RWPE2 (cell line): ENCODE results near the gene ZFP2.

ENCODE experiments used
- ATAC-seq: fragments of 200-7000 bp; cut with Tn5 transposase; 3 replicates; pipeline ENCODE4 v1.9.1; 2021; ENCODE audit warnings: low read depth
- DNase-seq: peaks from one replicate; pipeline ENCODE4 v3.0.0-alpha.2; 2020; ENCODE audit warnings: low spot score
- H3K27ac ChIP-seq: fragments of 450-650 bp; 2 replicates; pipeline ENCODE4 v1.5.1; 2017; ENCODE audit warnings: mild to moderate bottlenecking; ENCODE audit not compliant: poor library complexity, severe bottlenecking
- H3K27me3 ChIP-seq: fragments of 250-450 bp; sonication (Bioruptor Pico); 2 replicates; pipeline ENCODE4 v1.5.1; 2021; ENCODE audit warnings: mild to moderate bottlenecking, moderate library complexity; ENCODE audit not compliant: insufficient read depth, poor library complexity, severe bottlenecking
- H3K36me3 ChIP-seq: fragments of 250-450 bp; sonication (Bioruptor Pico); 2 replicates; pipeline ENCODE4 v1.5.1; 2020; ENCODE audit warnings: low read depth, mild to moderate bottlenecking, moderate library complexity
- H3K4me1 ChIP-seq: fragments of 250-450 bp; sonication (Bioruptor Pico); 2 replicates; pipeline ENCODE4 v1.5.1; 2021; ENCODE audit warnings: mild to moderate bottlenecking, moderate library complexity; ENCODE audit not compliant: insufficient read depth, poor library complexity, severe bottlenecking
- H3K4me3 ChIP-seq: fragments of 250-450 bp; sonication (Bioruptor Pico); 2 replicates; pipeline ENCODE4 v1.5.1; 2021; ENCODE audit warnings: mild to moderate bottlenecking, moderate library complexity; ENCODE audit not compliant: severe bottlenecking
- H3K9me3 ChIP-seq: fragments of 250-450 bp; sonication (Bioruptor Pico); 2 replicates; pipeline ENCODE4 v1.5.1; 2021; ENCODE audit warnings: mild to moderate bottlenecking, moderate library complexity; ENCODE audit not compliant: severe bottlenecking
- TF ChIP-seq, protein P1 (sequence below): fragments of 450-650 bp; IDR thresholded peaks from one replicate; pipeline ENCODE4 v1.5.1; 2017; ENCODE audit warnings: mild to moderate bottlenecking, moderate library complexity; ENCODE audit not compliant: poor library complexity, severe bottlenecking

The ZFP2 gene

DNA sequence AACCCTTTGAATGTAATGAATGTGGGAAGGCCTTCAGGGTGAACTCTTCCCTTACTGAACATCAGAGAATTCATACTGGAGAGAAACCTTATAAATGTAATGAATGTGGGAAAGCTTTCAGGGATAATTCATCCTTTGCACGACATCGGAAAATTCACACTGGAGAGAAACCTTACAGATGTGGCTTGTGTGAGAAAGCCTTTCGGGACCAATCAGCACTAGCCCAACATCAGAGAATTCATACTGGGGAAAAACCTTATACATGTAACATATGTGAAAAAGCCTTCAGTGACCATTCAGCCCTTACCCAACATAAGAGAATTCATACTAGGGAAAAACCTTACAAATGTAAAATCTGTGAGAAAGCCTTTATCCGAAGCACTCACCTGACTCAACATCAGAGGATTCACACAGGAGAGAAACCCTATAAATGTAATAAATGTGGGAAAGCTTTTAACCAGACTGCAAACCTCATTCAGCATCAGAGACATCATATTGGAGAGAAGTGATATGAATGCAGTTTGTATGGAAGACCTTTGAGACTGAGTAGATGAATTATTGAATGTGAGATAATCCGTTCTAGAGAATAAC lies 69.8 kb downstream of the ZFP2 start:
- H3K4me1 ChIP-seq = no peaks in the 10 kb centered on the region
- no peaks in the 10 kb centered on the region for H3K27me3 ChIP-seq
- TF ChIP-seq, protein P1, sequence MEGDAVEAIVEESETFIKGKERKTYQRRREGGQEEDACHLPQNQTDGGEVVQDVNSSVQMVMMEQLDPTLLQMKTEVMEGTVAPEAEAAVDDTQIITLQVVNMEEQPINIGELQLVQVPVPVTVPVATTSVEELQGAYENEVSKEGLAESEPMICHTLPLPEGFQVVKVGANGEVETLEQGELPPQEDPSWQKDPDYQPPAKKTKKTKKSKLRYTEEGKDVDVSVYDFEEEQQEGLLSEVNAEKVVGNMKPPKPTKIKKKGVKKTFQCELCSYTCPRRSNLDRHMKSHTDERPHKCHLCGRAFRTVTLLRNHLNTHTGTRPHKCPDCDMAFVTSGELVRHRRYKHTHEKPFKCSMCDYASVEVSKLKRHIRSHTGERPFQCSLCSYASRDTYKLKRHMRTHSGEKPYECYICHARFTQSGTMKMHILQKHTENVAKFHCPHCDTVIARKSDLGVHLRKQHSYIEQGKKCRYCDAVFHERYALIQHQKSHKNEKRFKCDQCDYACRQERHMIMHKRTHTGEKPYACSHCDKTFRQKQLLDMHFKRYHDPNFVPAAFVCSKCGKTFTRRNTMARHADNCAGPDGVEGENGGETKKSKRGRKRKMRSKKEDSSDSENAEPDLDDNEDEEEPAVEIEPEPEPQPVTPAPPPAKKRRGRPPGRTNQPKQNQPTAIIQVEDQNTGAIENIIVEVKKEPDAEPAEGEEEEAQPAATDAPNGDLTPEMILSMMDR = no peak
- no peak for DNase-seq
- H3K36me3 ChIP-seq = no peaks in the 10 kb centered on the region
- H3K27ac ChIP-seq = no peak overlapping the region
- no peak overlapping the region for H3K4me3 ChIP-seq
- peaks cover 55% of the 10 kb centered on the region for H3K9me3 ChIP-seq
- ATAC-seq = no peak

DNA sequence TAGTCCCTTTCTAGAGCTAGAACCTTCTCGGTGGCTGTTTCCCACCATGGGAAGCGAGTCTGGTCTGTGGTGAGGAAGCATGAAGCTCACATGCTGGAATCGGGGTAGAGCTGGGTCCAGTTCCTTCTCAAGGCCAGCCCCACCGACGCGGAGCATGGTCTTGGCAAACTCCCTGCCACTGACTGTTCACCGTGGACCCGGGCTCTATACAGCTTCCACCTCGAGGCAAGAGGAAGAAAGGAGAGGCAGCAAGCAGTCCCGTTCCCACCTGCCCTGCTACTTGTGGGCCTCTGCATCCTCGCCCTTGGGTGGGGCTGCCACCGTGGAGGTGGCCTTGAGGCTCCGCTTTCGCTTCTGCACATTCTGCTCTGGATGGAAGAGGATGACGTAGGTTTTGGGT lies 85.7 kb downstream of the ZFP2 start:
- Histone ChIP-seq H3K9me3 (peaks cover 24% of the 10 kb centered on the region), H3K27ac (no peak overlapping the region), H3K4me3 (no peak overlapping the region), H3K36me3 (no peaks in the 10 kb centered on the region), H3K4me1 (no peaks in the 10 kb centered on the region), H3K27me3 (no peaks in the 10 kb centered on the region)
- DNase-seq (no peak), ATAC-seq (no peak)
- TF ChIP-seq, protein P1 = no peak
